BLaER1 treated with 17β-estradiol and CSF1 and Interleukin-3, amounts not matched to agents 10 nM and 100 nM (cell line): ENCODE measurements around the gene RNASE7.

Source experiments
- H3K27ac ChIP-seq, 11 experiments: shearing (Covaris generic); formaldehyde crosslinking; 2 replicates each; pipeline ENCODE4 v1.8.1; 2022
- H3K27me3 ChIP-seq, 11 experiments: shearing (Covaris generic); formaldehyde crosslinking; 2 replicates each; pipeline ENCODE4 v1.8.1; 2022
- H3K36me3 ChIP-seq, 11 experiments: shearing (Covaris generic); formaldehyde crosslinking; 2 replicates each; pipeline ENCODE4 v1.8.1; 2022
- H3K4me1 ChIP-seq, 10 experiments: shearing (Covaris generic); formaldehyde crosslinking; 2 replicates each; pipeline ENCODE4 v1.8.1; 2022
- H3K4me2 ChIP-seq, 11 experiments: shearing (Covaris generic); formaldehyde crosslinking; 2 replicates each; pipeline ENCODE4 v1.8.1; 2022
- H3K4me3 ChIP-seq, 10 experiments: shearing (Covaris generic); formaldehyde crosslinking; 2 replicates each; pipeline ENCODE4 v1.8.1; 2022
- H3K9ac ChIP-seq, 11 experiments: shearing (Covaris generic); formaldehyde crosslinking; 2 replicates each; pipeline ENCODE4 v1.8.1; 2022
- H3K9me3 ChIP-seq, 11 experiments: shearing (Covaris generic); formaldehyde crosslinking; replicated peaks in 1 of 11; 2 replicates each; pipeline ENCODE4 v1.8.1; 2022
- H4K20me1 ChIP-seq, 11 experiments: shearing (Covaris generic); formaldehyde crosslinking; 2 replicates each; pipeline ENCODE4 v1.8.1; 2022
- Cebpa-rat ChIP-seq, 11 experiments: shearing (Covaris generic); IDR thresholded peaks; 2 replicates each; pipeline ENCODE4 v1.8.1; 2022

Gene RNASE7

GRCh38 chr14:21066882-21067502 lies 24.8 kb downstream of the RNASE7 start:
- Histone ChIP-seq H3K9ac (no peak overlapping the region), H3K36me3 (no peaks in the 10 kb centered on the region), H4K20me1 (peaks cover 0 to 14% (median 0%) of the 10 kb centered on the region in 11 experiments; a peak in 4 of 22 replicates), H3K4me2 (no peak overlapping the region), H3K27ac (no peak overlapping the region), H3K27me3 (peaks cover 10 to 22% (median 18%) of the 10 kb centered on the region in 11 experiments; a peak in 21 of 22 replicates), H3K4me3 (no peak overlapping the region), H3K4me1 (peaks cover 18 to 46% (median 40%) of the 10 kb centered on the region in 10 experiments), H3K9me3 (no peaks in the 10 kb centered on the region)
- no peak for TF ChIP-seq Cebpa-rat (IDR thresholded peaks at IDR 0.05)

GRCh38 chr14:21068521-21069387 lies 26.6 kb downstream of the RNASE7 start:
- H3K36me3 ChIP-seq, result peaks cover 0 to 9% (median 0%) of the 10 kb centered on the region in 11 experiments; a peak in 10 of 22 replicates
- peak overlapping the region; percentile 71 to 87 (median 78) for H3K4me3 ChIP-seq
- TF ChIP-seq Cebpa-rat (IDR thresholded peaks at IDR 0.05), result no peak
- peaks cover 0 to 14% (median 0%) of the 10 kb centered on the region in 11 experiments; a peak in 5 of 22 replicates for H4K20me1 ChIP-seq
- H3K27ac ChIP-seq, result peak overlapping the region in 6 of 11 experiments; percentile 92 to 97 (median 93); a peak in 6 of 22 replicates
- peaks cover 36 to 48% (median 41%) of the 10 kb centered on the region in 10 experiments for H3K4me1 ChIP-seq
- peak overlapping the region; percentile 88 to 99 (median 98) for H3K4me2 ChIP-seq
- no peaks in the 10 kb centered on the region for H3K9me3 ChIP-seq
- H3K9ac ChIP-seq, result peak overlapping the region; percentile 84 to 90 (median 86); a peak in 21 of 22 replicates
- H3K27me3 ChIP-seq, result peaks cover 10 to 22% (median 18%) of the 10 kb centered on the region in 11 experiments; a peak in 21 of 22 replicates

GRCh38 chr14:21069388-21070082 lies 27.4 kb downstream of the RNASE7 start:
- TF ChIP-seq Cebpa-rat (IDR thresholded peaks at IDR 0.05), result no peak
- Histone ChIP-seq H3K4me3 (peak overlapping the region; percentile 71 to 87 (median 78)), H3K9me3 (no peaks in the 10 kb centered on the region), H3K4me2 (peak overlapping the region; percentile 88 to 99 (median 98)), H4K20me1 (peaks cover 0 to 14% (median 0%) of the 10 kb centered on the region in 11 experiments; a peak in 5 of 22 replicates), H3K9ac (peak overlapping the region; percentile 84 to 90 (median 86)), H3K27me3 (peaks cover 10 to 22% (median 18%) of the 10 kb centered on the region in 11 experiments; a peak in 21 of 22 replicates), H3K4me1 (peaks cover 41 to 54% (median 48%) of the 10 kb centered on the region in 10 experiments), H3K36me3 (peaks cover 0 to 17% (median 7%) of the 10 kb centered on the region in 11 experiments; a peak in 14 of 22 replicates), H3K27ac (peak overlapping the region in 10 of 11 experiments; percentile 83 to 97 (median 92); a peak in 19 of 22 replicates)

- peak within 1 kb of the TSS; percentile 84 to 90 (median 86) for H3K9ac ChIP-seq
- H3K27me3 ChIP-seq, result peaks cover 10 to 22% (median 18%) of the 10 kb centered on the region in 11 experiments; a peak in 21 of 22 replicates
- H3K36me3 ChIP-seq, result peaks cover 0 to 23% (median 12%) of the 10 kb centered on the region in 11 experiments; a peak in 16 of 22 replicates
- H3K4me3 ChIP-seq, result peak within 1 kb of the TSS; percentile 71 to 87 (median 78)
- peaks cover 41 to 59% (median 51%) of the 10 kb centered on the region in 10 experiments for H3K4me1 ChIP-seq
- peaks cover 0 to 14% (median 0%) of the 10 kb centered on the region in 11 experiments; a peak in 5 of 22 replicates for H4K20me1 ChIP-seq
- no peaks in the 10 kb centered on the region for H3K9me3 ChIP-seq
- no peak for TF ChIP-seq Cebpa-rat (IDR thresholded peaks at IDR 0.05)
- peak within 1 kb of the TSS; percentile 69 to 97 (median 92) for H3K27ac ChIP-seq
- peak within 1 kb of the TSS; percentile 88 to 99 (median 98) for H3K4me2 ChIP-seq
Measured at GRCh38 chr14:21070083-21070609, 28.0 kb downstream of the RNASE7 start, which contains the start of gene ARHGEF40. TSS of gene ARHGEF40 (plus strand) at chr14:21070304. CDS start at chr14:21070397, 93 bp downstream.

DNA sequence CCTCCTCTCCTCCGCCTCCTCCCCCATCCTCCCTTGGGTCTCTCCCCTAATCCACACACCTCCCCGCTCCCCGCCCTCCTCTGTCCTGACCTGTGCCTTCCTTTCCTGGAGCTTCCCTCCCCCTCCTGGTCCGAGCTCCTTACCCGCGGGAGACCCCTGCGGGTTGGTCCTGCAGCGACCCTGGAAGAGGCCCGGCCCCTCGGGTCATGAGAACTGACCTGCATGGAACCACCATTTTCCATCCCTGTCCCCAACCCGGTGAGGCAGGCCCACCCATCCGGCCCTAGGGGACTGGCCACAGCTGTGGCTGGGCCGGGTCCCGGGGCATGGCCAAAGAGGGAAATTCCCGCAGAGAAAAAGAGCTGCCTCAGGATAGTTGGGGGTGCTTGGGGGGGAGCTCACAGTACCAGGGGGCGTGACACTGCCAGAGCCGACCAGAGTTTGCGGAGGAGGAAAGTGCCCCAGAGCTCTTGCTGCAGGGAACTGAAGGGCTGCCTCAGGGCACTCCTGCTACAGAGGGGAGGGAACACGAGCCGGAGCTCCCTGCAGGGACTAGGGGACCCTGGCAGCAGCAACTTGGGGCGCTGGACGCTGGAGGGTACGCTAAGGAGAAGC lies 28.6 kb downstream of the RNASE7 start:
- TF ChIP-seq Cebpa-rat (IDR thresholded peaks at IDR 0.05), result no peak
- H3K27me3 ChIP-seq, result peaks cover 10 to 22% (median 18%) of the 10 kb centered on the region in 11 experiments; a peak in 21 of 22 replicates
- H3K27ac ChIP-seq, result peak overlapping the region; percentile 69 to 97 (median 92)
- H3K36me3 ChIP-seq, result peaks cover 0 to 29% (median 18%) of the 10 kb centered on the region in 11 experiments; a peak in 19 of 22 replicates
- H3K4me3 ChIP-seq, result peak overlapping the region; percentile 71 to 87 (median 78)
- peak overlapping the region; percentile 88 to 99 (median 98) for H3K4me2 ChIP-seq
- H3K9me3 ChIP-seq, result no peaks in the 10 kb centered on the region
- H3K9ac ChIP-seq, result peak overlapping the region; percentile 84 to 90 (median 86)
- peaks cover 0 to 15% (median 0%) of the 10 kb centered on the region in 11 experiments; a peak in 5 of 22 replicates for H4K20me1 ChIP-seq
- peaks cover 41 to 59% (median 51%) of the 10 kb centered on the region in 10 experiments for H3K4me1 ChIP-seq

GRCh38 chr14:21071225-21072030 lies 29.3 kb downstream of the RNASE7 start:
- peaks cover 4 to 36% (median 25%) of the 10 kb centered on the region in 11 experiments; a peak in 21 of 22 replicates for H3K36me3 ChIP-seq
- no peaks in the 10 kb centered on the region for H3K9me3 ChIP-seq
- H4K20me1 ChIP-seq, result peaks cover 0 to 15% (median 0%) of the 10 kb centered on the region in 11 experiments; a peak in 5 of 22 replicates
- TF ChIP-seq Cebpa-rat (IDR thresholded peaks at IDR 0.05), result no peak
- peak overlapping the region; percentile 84 to 90 (median 86) for H3K9ac ChIP-seq
- H3K4me1 ChIP-seq, result peaks cover 41 to 59% (median 51%) of the 10 kb centered on the region in 10 experiments
- peaks cover 10 to 22% (median 18%) of the 10 kb centered on the region in 11 experiments; a peak in 21 of 22 replicates for H3K27me3 ChIP-seq
- H3K4me3 ChIP-seq, result peak overlapping the region; percentile 71 to 87 (median 78)
- H3K27ac ChIP-seq, result peak overlapping the region; percentile 69 to 97 (median 92)
- peak overlapping the region; percentile 88 to 99 (median 98) for H3K4me2 ChIP-seq
